ENCODE measurements around the gene ANXA4.
"Not testable (repeated sequence)": the region's sequence is repeated elsewhere in the genome, so short reads cannot be mapped to it uniquely, and the experiment has no call there.

Gene ANXA4

DNA sequence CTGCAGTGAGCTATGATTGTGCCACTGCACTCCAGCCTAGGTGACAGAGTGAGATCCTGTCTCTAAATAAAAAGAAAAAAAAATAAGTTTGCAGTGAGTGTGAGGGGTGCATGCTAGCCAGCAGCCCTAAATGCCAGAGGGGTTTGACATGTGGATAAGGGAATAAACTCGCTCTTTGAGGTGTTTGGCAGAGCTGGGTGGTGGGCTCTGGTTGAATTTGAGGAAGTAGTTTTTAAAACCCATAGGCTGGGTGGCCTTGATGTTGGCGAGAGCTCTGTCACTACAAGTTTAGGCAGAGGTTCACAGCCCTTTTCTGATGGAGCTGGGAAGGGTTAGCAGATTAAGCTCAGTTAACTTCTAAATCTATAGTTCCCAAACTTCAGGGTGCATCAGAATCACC lies 3.1 kb downstream of the ANXA4 start:
- FAIRE-seq, result no peak
- no peak for DNase-seq (ENCODE audit: insufficient read length, low spot score)

DNA sequence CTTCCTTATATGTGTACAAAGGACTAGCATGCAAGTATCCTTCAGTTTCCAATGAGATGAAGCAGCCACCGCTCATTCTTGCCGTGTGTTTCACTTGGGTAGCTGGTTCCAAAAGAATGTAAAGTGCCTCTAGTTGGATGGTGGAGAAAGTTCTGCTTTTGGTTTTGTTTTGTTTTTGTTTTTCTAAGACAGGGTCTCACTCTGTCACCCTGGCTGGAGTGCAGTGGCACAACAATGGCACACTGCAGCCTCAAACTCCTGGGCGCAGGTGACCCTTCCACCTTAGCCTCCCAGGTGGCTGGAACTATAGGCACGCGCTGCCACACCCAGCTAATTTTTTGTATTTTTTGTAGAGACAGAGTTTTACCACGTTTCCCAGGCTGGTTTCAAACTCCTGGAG lies 8.3 kb downstream of the ANXA4 start:
- FAIRE-seq (no peak), DNase-seq (ENCODE audit: insufficient read length, low spot score) (no peak)

DNA sequence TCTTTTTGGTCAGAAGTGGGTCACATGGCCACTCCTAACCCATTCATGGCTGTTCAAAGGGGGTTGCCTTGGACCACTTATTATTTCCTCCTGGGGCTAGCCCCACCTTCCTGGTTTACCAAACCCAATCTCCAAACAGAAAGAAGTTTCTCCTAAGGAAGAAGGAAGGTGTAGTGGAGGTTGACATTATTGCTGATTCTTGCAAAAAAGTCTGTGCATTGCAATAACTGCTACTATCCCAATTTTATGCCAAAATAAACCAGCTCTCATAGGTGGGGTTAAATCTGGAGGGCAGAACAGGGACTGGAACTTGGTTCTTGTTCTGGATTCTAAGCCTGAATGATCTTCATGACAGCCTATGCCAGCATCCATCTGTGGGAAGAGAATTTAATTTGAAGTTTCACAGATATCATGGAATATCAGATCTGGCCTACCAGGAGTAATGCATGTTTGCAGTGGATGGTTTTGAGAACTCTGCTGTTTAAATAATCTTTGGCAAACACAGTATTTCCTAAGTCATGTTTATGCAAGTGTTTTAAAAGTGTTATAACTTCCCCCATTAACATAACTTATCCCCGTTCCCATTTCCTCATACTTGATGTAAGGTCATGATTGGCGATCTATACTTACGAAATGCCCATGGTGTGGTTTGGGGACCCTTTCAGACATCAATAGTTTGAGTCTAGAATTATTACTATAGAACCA lies 11.9 kb downstream of the ANXA4 start:
- DNase-seq (ENCODE audit: insufficient read length, low spot score) (no peak), FAIRE-seq (no peak)

DNA sequence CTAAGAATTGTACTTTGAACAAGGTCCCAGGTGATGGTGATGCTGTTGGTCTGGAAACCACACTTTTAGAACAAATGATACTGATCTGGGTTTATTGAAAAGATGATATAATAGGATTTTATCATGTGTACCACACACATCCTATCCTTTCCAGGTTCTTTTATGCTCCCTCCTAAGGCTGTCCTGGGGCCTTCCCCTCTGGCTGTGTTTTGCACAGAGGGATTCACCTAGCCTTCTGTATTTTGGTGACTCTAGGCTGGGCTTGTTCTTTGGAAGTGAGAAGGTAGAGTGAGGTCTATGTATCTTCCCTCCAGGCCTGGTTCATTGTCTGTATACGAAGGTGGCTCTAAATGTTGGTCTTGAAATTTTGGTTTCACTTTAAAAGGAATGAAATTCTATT lies 12.7 kb downstream of the ANXA4 start:
- peak; percentile 61 for FAIRE-seq
- no peak for DNase-seq (ENCODE audit: insufficient read length, low spot score)

DNA sequence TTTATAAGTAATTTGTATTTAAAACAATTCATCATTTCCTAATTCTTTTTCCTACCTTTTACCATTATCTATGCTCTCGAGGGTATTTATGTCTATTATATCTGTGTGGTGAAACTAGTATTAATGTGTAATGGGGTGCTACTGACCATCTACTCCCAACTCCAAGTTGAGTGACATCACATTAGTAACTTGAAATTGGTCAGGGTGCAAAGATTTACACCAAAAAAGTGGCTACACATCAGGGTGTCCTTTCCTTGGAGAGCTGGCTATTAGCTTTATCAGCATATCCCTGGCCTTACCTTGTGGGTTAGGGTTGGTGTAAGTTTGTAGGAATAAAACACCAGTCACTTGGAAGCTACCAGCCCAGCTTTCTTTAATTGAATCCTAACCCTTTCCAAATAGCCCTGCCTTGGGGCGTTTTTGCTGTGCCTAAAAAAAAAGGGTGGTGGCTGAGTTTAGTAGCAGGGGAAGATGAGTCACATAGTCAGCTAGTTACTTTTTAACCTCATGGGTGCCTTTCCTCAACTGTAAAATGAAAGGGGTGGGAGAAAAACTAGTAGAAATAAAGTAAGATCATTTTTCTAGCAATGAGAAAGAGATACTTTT lies 14.0 kb downstream of the ANXA4 start:
- peak; percentile 85 for FAIRE-seq

DNA sequence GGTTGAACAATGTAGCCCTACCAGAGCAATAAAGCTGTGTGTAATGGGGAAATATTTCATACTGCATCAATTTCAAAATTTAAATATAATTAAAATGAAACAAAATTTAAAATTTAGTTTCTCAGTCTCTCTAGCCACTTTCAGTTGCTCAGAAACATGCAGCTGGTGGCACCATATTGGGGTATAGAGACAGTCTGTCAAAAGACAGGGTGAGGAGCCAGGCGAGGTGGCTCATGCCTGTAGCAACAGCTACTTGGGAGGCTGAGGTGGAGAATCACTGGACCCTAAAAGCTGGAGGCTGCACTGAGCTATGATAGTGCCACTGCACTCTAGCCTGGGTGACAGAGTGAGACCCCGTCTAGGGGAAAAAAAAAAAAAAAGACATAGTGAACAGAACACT lies 20.1 kb downstream of the ANXA4 start:
- FAIRE-seq, result peak; percentile 4
- DNase-seq (ENCODE audit: insufficient read length, low spot score), result no peak

More for the DNA sequence above, 14.0 kb downstream of the ANXA4 start:
- no peak for DNase-seq (ENCODE audit: insufficient read length, low spot score)

DNA sequence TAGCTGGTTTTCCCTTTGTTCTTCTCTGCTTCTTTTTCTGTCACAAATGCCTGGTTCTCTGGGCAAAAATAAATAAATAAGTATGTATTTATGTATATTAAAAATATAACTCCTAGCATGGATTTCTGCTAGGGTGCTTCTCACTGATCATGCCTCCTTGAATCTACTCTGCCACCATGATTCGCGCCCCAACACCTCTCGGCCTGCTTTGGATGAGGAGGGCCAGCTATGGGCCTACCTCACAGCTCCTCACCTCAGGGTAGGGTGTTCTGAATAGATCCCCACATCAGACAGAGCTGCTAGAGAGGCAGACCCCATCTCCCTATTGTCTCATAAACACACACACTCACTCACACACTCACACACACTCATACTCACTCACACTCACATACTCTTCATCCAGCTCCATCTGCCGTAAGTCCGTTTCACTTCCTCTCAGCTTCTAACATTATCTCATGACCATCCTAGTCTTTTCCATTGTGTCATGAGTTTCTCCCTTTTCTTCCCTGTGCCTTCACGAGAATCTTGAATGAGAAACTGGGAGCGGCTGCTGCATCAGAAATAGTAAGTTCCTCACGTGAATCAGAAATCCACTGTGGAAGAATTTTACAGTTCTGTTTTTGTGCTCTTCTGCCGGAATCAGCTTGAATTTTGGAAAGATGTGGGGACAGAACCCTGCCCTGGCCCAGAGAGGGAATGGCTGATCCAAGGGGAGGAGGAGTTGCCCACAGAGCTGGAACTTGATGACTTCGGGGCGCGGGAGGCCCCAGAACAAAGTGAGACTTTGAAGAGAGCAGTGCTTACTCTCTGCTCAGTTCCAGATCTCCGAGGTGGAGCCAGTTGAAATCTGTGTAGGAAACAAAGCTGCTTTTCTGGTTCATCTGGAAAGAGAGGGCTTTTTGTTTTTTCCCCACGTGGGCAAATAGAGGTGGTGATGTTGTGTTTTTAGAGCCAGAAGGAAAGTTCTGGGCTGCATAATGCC lies 20.9 kb downstream of the ANXA4 start:
- DNase-seq (ENCODE audit: insufficient read length, low spot score) (no peak), FAIRE-seq (peak; percentile 73)

DNA sequence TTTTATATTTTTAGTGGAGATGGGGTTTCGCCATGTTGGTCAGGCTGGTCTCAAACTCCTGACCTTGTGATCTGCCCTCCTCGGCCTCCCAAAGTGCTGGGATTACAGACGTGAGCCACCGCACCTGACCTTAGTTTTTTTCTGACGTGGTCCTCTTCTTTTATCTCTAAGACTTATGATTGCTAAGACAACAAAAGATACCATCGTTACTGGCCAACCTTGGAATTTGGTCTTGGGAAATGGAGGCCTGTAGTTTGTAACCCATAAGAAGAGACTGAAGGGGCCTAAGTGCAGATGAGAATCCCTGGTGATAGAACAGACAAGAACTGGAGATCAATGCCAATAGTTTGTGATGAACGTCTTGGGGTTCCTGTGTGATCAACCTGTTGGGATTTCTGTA lies 21.9 kb downstream of the ANXA4 start:
- not testable (repeated sequence) for DNase-seq (ENCODE audit: insufficient read length, low spot score); FAIRE-seq

DNA sequence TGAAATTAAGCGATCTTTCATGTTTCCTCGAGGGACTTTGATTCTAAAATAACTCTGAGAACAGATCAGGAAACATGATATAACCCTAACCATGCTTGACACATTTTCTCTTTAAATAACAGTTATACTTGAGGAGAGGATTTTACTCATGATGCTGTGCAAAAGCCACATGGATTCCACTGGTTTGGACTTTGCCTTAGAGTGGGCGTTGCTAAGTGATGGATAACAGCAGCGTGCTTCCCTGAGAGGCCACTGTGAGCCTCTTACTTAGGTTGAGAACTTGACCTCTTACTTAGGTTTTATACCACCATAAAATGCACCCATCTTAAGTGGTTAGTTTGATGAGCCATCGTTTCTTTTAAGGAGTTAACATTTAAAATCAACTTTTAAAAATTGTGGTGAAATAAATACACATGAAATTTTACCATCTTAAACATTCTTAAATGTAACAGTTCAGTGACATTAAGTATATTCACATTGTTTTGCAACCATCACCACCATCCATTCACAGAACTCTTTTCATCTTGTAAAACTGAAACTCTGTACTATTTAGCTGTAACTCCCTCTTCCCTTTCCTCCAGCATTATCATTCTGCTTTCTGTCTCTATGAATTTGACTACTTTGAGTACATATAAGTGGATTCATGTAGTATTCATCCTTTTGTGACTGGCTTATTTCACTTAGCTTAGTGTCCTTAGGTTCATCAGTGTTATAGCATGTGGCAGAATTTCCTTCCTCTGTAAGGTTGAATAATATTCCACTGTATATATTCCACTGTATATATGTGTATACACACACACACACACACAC lies 22.6 kb downstream of the ANXA4 start:
- no peak for DNase-seq (ENCODE audit: insufficient read length, low spot score)
- FAIRE-seq, result peak; percentile 78

DNA sequence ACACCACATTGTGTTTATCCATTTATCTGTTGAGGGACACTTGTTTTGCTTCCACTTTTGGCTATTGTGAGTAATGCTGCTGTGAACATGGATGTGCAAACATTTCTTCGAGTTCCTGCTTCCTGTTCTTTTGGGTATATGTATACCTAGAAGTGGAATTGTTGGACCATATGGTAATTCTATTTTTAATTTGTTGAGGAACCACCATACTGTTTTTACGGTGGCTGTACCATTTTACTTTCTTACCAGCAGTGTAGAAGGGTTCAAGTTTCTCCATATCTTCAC lies 23.1 kb downstream of the ANXA4 start:
- no peak for DNase-seq (ENCODE audit: insufficient read length, low spot score)
- no peak for FAIRE-seq

DNA sequence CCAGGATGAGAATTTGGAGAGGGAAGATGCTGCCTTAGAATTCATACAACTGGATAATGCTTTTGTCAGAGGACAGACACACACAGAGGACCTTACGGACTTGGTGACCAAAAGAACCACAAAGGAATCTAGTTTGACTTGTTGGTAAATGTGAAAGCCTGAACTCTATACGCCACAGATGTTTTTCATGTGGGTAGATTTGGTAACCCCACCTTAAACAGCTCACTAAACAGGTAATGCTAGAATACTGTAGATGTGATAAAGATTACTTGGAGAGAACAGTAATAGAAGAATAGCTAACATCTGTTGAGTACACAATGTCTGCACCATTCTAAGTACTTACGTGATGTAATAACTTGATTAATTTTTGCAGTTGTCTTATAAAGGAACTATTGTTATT lies 24.1 kb downstream of the ANXA4 start:
- no peak for DNase-seq (ENCODE audit: insufficient read length, low spot score)
- peak; percentile 39 for FAIRE-seq

DNA sequence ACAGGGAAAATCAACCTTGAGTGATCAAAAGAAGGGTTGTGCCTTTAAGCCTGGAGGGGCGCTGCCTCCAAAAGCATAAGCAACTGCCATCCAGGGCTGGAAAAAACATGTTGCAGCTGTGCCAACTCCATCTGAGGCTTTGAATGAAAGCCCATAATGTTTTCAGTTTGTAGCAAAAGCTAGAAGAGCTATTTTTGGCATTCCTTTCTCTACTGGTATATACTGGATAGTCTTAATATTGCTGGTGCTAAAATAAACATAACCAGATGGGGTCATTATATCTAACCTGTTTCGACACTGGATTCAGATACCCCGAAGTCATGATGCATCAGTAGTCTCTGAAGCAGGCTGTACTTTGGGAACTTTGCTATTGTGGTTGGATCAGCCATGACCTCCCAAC lies 25.1 kb downstream of the ANXA4 start:
- DNase-seq (ENCODE audit: insufficient read length, low spot score) (no peak), FAIRE-seq (no peak)

DNA sequence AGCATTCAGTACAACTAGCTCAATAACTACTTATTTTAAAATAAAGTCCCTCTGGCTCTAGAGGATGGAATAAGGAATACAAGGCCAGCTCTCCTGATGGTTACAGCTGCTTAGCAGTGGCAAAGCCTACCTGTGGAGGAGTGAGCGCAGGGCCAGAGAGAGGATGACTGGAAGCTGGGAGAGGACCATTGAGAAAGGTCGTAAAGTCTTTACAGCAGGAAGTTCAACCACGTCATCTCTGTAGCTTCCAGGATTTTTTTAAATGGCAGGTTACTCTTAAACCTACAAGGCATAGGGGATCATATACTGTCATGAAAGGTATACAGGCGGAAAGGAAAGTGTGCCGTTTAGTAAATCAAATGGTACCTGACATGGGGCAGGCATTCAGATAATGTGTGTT lies 26.3 kb downstream of the ANXA4 start:
- FAIRE-seq, result no peak
- no peak for DNase-seq (ENCODE audit: insufficient read length, low spot score)

DNA sequence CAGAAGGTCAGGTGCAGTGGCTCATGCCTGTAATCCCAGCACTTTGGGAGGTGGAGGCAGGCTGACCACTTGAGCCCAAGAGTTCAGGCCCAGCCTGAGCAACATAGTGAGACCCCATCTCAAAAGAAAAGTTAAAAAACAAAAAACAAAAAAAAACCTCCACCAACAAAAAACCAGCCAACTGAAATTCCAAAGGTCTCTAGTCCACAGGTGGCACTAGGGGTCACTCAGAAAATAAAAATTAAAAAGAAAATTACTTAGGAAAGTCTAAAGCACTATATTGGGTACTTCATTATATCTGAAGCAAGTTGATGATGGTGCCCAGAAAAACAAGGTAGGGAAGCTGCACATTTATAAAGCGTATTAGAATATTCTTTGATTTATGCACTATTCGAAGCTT lies 26.9 kb downstream of the ANXA4 start:
- DNase-seq (ENCODE audit: insufficient read length, low spot score) (no peak), FAIRE-seq (no peak)

DNA sequence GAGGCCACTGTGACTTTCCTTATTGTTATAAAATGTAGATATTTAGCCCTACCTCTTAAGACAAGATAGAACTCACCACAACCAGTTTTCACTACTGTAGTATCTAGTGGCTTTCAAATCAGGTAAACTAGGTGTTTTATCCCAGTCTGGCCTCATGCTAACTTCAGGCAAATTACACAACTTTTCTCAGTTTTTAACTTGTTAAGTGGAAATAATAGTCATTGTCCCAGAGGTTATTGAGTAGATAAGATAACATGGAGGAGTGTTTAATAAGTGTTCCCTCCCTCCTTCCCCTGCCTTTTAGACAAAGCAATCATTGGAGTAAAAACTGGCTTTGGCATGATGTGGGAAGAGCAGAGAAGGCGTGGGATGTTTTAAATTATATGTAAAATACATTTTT lies 27.3 kb downstream of the ANXA4 start:
- FAIRE-seq (no peak), DNase-seq (ENCODE audit: insufficient read length, low spot score) (no peak)

DNA sequence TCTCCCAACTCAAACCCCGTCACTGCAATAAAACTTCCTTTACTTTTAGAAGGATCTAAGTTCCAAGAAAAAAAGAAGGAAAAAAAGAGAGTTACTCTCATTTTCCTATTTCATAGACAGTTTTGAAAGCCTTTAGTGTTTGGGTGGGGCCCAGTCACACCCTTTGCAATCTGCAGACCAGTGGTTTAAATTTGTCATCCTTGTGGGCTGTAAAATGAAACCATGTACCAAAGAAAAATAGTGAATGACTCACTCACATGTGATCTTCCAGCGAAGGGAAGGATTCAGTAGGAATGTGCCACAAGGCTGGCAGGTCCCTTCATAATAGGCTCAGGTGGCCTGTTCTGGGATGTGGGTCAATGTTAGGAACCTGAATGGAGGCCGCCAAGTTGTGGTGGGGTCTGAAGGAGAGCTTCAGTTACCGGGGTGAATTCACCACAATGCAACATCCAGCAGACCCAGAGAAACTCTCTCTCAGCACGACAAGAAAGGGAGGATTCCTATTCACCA lies 28.3 kb downstream of the ANXA4 start:
- FAIRE-seq (no peak), DNase-seq (ENCODE audit: insufficient read length, low spot score) (no peak)

DNA sequence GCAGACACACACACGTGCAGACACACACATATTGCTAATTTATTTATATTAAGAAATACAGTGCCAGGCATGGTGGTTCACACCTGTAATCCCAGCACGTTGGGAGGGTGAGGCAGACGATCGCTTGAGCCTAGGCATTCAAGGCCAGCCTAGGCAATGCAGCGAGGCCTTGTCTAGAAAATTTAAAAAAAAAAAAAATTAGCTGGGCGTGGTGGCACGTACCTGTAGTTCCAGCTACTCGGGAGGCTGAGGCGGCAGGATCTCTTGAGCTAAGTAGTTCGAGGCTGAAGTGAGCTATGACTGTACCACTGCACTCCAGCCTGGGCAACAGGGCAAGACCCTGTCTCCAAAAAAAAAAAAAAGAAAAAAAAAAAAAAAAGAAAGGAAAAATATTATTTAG lies 28.8 kb downstream of the ANXA4 start:
- FAIRE-seq (no peak), DNase-seq (ENCODE audit: insufficient read length, low spot score) (no peak)

DNA sequence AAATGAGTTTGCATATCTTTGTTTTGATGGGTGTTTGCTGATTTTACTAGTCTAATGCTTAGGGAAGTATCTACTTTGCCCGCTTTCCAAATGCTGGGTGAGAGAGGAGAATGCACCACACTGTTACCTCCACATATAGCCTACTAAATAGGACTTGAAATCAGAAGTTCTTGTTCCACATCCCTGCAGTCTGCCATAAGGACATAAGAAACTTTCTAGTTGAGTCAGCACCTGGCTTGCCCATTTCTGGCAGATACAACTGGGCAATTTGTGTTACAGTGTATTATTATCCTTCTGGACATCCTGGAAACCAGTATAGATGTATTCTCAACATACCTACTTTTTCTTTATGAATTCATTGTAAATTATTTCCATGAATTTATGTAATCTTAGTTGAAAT lies 29.5 kb downstream of the ANXA4 start:
- FAIRE-seq (peak; percentile 70), DNase-seq (ENCODE audit: insufficient read length, low spot score) (no peak)

DNA sequence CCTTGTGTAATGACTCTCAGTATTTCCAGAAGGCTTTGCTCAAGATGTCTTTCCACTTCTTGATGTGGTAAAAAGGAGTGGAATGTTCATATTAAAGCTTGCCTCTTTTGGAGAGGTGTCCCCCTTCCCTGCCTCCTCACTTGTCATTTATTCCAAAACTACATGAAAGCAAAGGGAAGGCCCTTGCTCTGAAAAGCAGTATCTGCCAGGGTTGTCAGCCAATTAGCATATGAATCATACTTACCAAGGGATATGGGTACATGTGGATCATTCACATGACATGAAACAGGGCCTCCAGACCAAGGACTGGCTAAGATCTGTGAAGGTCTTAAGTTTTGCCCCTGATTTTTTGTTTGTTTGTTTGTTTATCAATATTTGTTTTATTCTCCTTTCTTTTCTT lies 31.3 kb downstream of the ANXA4 start:
- FAIRE-seq (no peak), DNase-seq (ENCODE audit: insufficient read length, low spot score) (no peak)

DNA sequence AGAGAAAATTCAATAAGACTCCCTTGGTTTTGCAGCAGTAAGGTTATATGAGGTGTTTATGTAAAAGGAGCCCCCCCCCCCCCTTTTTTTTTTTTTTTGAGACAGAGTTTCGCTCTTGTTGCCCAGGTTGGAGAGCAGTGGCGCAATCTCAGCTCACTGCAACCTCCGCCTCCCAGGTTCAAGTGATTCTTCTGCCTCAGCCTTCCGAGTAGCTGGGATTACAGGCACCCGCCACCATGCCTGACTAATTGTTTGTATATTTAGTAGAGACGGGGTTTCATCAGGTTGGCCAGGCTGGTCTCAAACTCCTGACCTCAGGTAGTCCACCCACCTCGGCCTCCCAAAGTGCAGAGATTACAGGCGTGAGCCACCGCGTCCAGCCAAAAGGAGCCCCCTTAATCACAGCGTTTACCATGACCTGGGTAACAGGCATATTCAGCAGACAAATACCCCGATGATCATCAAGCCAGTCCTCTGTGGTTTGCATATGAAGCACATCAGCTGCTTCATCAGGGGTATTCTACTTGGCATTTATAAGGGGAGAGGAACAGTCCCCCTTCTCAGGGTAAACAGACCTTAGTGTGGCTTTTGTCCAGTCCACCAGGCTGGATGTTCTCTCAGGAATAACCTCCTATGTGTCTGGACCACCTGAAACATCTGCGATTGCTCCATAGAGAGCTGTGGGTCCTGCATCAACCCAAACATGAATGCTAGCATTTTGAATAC lies 32.5 kb downstream of the ANXA4 start:
- DNase-seq (ENCODE audit: insufficient read length, low spot score); FAIRE-seq: not testable (repeated sequence)

All from GM19239 (cell line).